HCT116 (cell line): Measurements from ENCODE around the gene KCND3. TPM values are rescaled to one million over a fixed set of nuclear protein-coding genes. Genes with fewer than 3 reads are reported as not detected.

ENCODE experiments used
- ATAC-seq: fragments of 200-7000 bp; cut with Tn5 transposase; 2 replicates; pipeline ENCODE4 v1.9.1; 2020; ENCODE audit warnings: mild to moderate bottlenecking, moderate library complexity
- BruUV-seq: library from RNA; stranded (reverse); fragments of 400-500 nt; replicated peaks from 2 replicates; lab custom pipeline; 2021; lab: Mats Ljungman, UMichigan
- CTCF ChIA-PET: fragments of 300-600 bp; sonication (Branson Sonifier 250); formaldehyde crosslinking; loops from one replicate; lab custom pipeline; 2021; ENCODE audit warnings: antibody characterized with exemption; lab: Charles Lee
- POLR2A ChIA-PET: fragments of 300-600, 350-600 bp; sonication (Branson Sonifier 250); formaldehyde crosslinking; loops from one replicate; lab custom pipeline; 2021; ENCODE audit warnings: antibody characterized with exemption; lab: Charles Lee
- RAD21 ChIA-PET, 2 experiments: fragments of 300-600 bp; sonication (Branson Sonifier 250); formaldehyde crosslinking; loops; one replicate each; lab custom pipeline; 2023; ENCODE audit warnings: low total read pairs in 2 of 2; ENCODE audit not compliant: uncharacterized antibody in 2 of 2, unreplicated experiment in 2 of 2, low non-redundant PET in 1 of 2; lab: Charles Lee
- DNase-seq: peaks from one replicate; pipeline ENCODE4 v3.0.0-alpha.2; 2010; ENCODE audit warnings: low read depth, low spot score
- H2AFZ ChIP-seq: fragments of 200-600 bp; shearing (Covaris generic), sonication (generic); 2 replicates; pipeline ENCODE4 v1.6.1; 2017; ENCODE audit warnings: low read depth, mixed run types, mixed read lengths, antibody characterized with exemption, low read length; ENCODE audit not compliant: poor library complexity, severe bottlenecking
- H3K27ac ChIP-seq: 2 replicates; pipeline ENCODE4 v1.5.1; 2012; ENCODE audit warnings: low read depth, low read length
- H3K27me3 ChIP-seq: fragments of 200-600 bp; sonication (generic); 2 replicates; pipeline ENCODE4 v1.6.1; 2016; ENCODE audit warnings: mixed run types, low read length, mixed read lengths; ENCODE audit not compliant: insufficient read depth
- H3K36me3 ChIP-seq, 2 experiments: fragments of 200-500 bp in 1 of 2; fragments of 200-600 bp in 1 of 2; sonication (Bioruptor generic) in 1 of 2; sonication (generic) in 1 of 2; 2 replicates each; pipeline versions ENCODE4 v1.5.1 to v1.6.1; 2014 to 2016; ENCODE audit warnings: low read length in 2 of 2, inconsistent platforms in 1 of 2, mixed read lengths in 1 of 2, mixed run types in 1 of 2; ENCODE audit not compliant: insufficient read depth in 2 of 2, control insufficient read depth in 1 of 2
- H3K4me1 ChIP-seq, 2 experiments: fragments of 200-600 bp in 1 of 2; sonication (generic) in 1 of 2; 2 replicates each; pipeline versions ENCODE4 v1.5.1 to v1.6.1; 2012 to 2017; ENCODE audit warnings: low read length in 2 of 2, inconsistent platforms in 1 of 2, mild to moderate bottlenecking in 1 of 2, mixed read lengths in 1 of 2, mixed run types in 1 of 2, moderate library complexity in 1 of 2; ENCODE audit not compliant: insufficient read depth in 2 of 2, control insufficient read depth in 1 of 2
- H3K4me2 ChIP-seq: fragments of 200-600 bp; sonication (generic); 2 replicates; pipeline ENCODE4 v1.6.1; 2017; ENCODE audit warnings: mixed run types, low read length, mixed read lengths
- H3K4me3 ChIP-seq, 2 experiments: fragments of 200-600 bp in 1 of 2; sonication (generic) in 1 of 2; replicated peaks in 1 of 2; 2 replicates each; pipeline ENCODE4 v1.5.1; 2011 to 2016; ENCODE audit warnings: low read length in 2 of 2, control low read depth in 1 of 2, low read depth in 1 of 2, mild to moderate bottlenecking in 1 of 2, mixed read lengths in 1 of 2, mixed run types in 1 of 2
- H3K79me2 ChIP-seq: fragments of 200-600 bp; sonication (generic); 2 replicates; pipeline ENCODE4 v1.6.1; 2017; ENCODE audit warnings: mild to moderate bottlenecking, mixed run types, low read length, moderate library complexity, mixed read lengths; ENCODE audit not compliant: insufficient read depth
- H3K9ac ChIP-seq: fragments of 200-600 bp; sonication (generic); 2 replicates; pipeline ENCODE4 v1.6.1; 2016; ENCODE audit warnings: low read length, mixed read lengths
- H3K9me2 ChIP-seq: fragments of 200-600 bp; sonication (generic), shearing (Covaris generic); 2 replicates; pipeline ENCODE4 v1.6.1; 2017; ENCODE audit warnings: mixed run types, mild to moderate bottlenecking, moderate library complexity; ENCODE audit not compliant: insufficient read depth
- H3K9me3 ChIP-seq, 2 experiments: fragments of 200-500 bp in 1 of 2; fragments of 200-600 bp in 1 of 2; sonication (Bioruptor generic) in 1 of 2; sonication (generic) in 1 of 2; 2 replicates each; pipeline ENCODE4 v1.6.1; 2014 to 2017; ENCODE audit warnings: low read length in 2 of 2, mixed read lengths in 2 of 2, inconsistent platforms in 1 of 2, low read depth in 1 of 2, mild to moderate bottlenecking in 1 of 2, mixed run types in 1 of 2, moderate library complexity in 1 of 2; ENCODE audit not compliant: control insufficient read depth in 1 of 2, insufficient read depth in 1 of 2
- H4K20me1 ChIP-seq: fragments of 200-600 bp; sonication (generic), shearing (Covaris generic); 2 replicates; pipeline ENCODE4 v1.6.1; 2017; ENCODE audit warnings: mixed run types, mild to moderate bottlenecking, moderate library complexity; ENCODE audit not compliant: insufficient read depth
- CTCF ChIP-seq, 3 experiments: fragments of 200-600 bp in 1 of 3; sonication (generic) in 1 of 3; IDR thresholded peaks in 2 of 3; conservative IDR thresholded peaks in 1 of 3; 2 replicates each; pipeline ENCODE4 v1.5.1; 2012 to 2017; ENCODE audit warnings: low read depth in 2 of 3, low read length in 2 of 3, antibody characterized with exemption in 1 of 3, borderline replicate concordance in 1 of 3, control low read depth in 1 of 3, mild to moderate bottlenecking in 1 of 3, mixed read lengths in 1 of 3, mixed run types in 1 of 3, moderate library complexity in 1 of 3; ENCODE audit not compliant: insufficient read depth in 1 of 3
- EZH2 ChIP-seq: fragments of 200-600 bp; sonication (generic); IDR thresholded peaks from 2 replicates; pipeline ENCODE4 v1.6.1; 2017; ENCODE audit warnings: antibody characterized with exemption, mixed run types
- FOSL1 ChIP-seq: IDR thresholded peaks from 2 replicates; pipeline ENCODE4 v1.6.1; 2012; ENCODE audit warnings: low read depth
- JUND ChIP-seq: IDR thresholded peaks from 2 replicates; pipeline ENCODE4 v1.6.1; 2012
- POLR2AphosphoS5 ChIP-seq: IDR thresholded peaks from 2 replicates; pipeline ENCODE4 v1.6.1; 2011; ENCODE audit warnings: mild to moderate bottlenecking, low read depth, low read length, moderate library complexity
- RAD21 ChIP-seq: IDR thresholded peaks from 2 replicates; pipeline ENCODE4 v1.6.1; 2012; ENCODE audit warnings: low read depth, mild to moderate bottlenecking
- REST ChIP-seq: IDR thresholded peaks from 2 replicates; pipeline ENCODE4 v1.6.1; 2012; ENCODE audit warnings: low read depth
- SIN3A ChIP-seq: IDR thresholded peaks from 2 replicates; pipeline ENCODE4 v1.6.1; 2012; ENCODE audit warnings: low read depth
- SRF ChIP-seq: IDR thresholded peaks from 2 replicates; pipeline ENCODE4 v1.6.1; 2012; ENCODE audit warnings: low read depth
- TCF7L2 ChIP-seq: IDR thresholded peaks from 2 replicates; pipeline ENCODE4 v1.7.0; 2011; ENCODE audit warnings: borderline replicate concordance, inconsistent platforms; ENCODE audit not compliant: insufficient read depth, insufficient read length; ENCODE audit errors: extremely low read depth
- YY1 ChIP-seq: IDR thresholded peaks from 2 replicates; pipeline ENCODE4 v1.6.1; 2011; ENCODE audit warnings: low read length, low read depth, moderate library complexity, mild to moderate bottlenecking; ENCODE audit not compliant: insufficient replicate concordance; ENCODE audit errors: extremely low read depth
- ZBTB33 ChIP-seq: IDR thresholded peaks from 2 replicates; pipeline ENCODE4 v1.6.1; 2011; ENCODE audit warnings: mild to moderate bottlenecking, low read length, moderate library complexity; ENCODE audit not compliant: insufficient replicate concordance; ENCODE audit errors: extremely low read depth
- intact Hi-C: fragments of 100-400 bp; cut with micrococcal nuclease; formaldehyde crosslinking; loops from 2 replicates; pipeline ENCODE4 v1.10.0; 2022
- total RNA-seq: library from RNA; stranded (reverse); gene quantifications from one replicate; pipeline ENCODE4 v1.2.1, GENCODE V29; 2021; ENCODE audit not compliant: unreplicated experiment

KCND3 gene
- total RNA-seq, 1 experiment from 2014 or later, result 0.44 TPM

- H3K27me3 ChIP-seq, result peaks cover 58% of the 10 kb centered on the region
Measured at GRCh38 chr1:111884772-111885443, 104.6 kb downstream of the KCND3 start.

GRCh38 chr1:111882986-111883560, 106.4 kb downstream of the KCND3 start:
- peaks cover 61% of the 10 kb centered on the region for H3K27me3 ChIP-seq
- POLR2A ChIA-PET, result no interaction called here
- no peak for TF ChIP-seq FOSL1
- no peak for TF ChIP-seq CTCF (IDR thresholded peaks at IDR 0.05 in 2 of 3, conservative IDR thresholded peaks at IDR 0.05 in 1 of 3; ENCODE audit: borderline replicate concordance in 1 of 3, insufficient read depth in 1 of 3, low read depth in 2 of 3, low read length in 2 of 3)
- TF ChIP-seq SIN3A, result no peak
- no peak for TF ChIP-seq TCF7L2
- no peak for TF ChIP-seq REST
- TF ChIP-seq POLR2AphosphoS5, result no peak
- no peak for TF ChIP-seq SRF
- no peak for TF ChIP-seq JUND
- TF ChIP-seq ZBTB33, result no peak
- TF ChIP-seq EZH2, result no peak

More at GRCh38 chr1:111884772-111885443, 104.6 kb downstream of the KCND3 start:
- no peak for DNase-seq
- no TSS peak for BruUV-seq
- no peaks in the 10 kb centered on the region for H3K9me3 ChIP-seq
- H4K20me1 ChIP-seq, result no peaks in the 10 kb centered on the region
- no peak for ATAC-seq
- no peaks in the 10 kb centered on the region for H3K79me2 ChIP-seq
- H2AFZ ChIP-seq, result no peak overlapping the region
- H3K9ac ChIP-seq, result no peak overlapping the region
- H3K4me3 ChIP-seq, result no peak overlapping the region
- POLR2A ChIA-PET, result no interaction called here
- no peak overlapping the region for H3K27ac ChIP-seq
- no peaks in the 10 kb centered on the region for H3K36me3 ChIP-seq
- CTCF ChIA-PET, result no interaction called here
- no peaks in the 10 kb centered on the region for H3K4me1 ChIP-seq
- TF ChIP-seq YY1 (no peak), RAD21 (peak; percentile 8; the same call in 1 of the 2 replicates)
- intact Hi-C loops, result no loop called here
- H3K9me2 ChIP-seq, result no peaks in the 10 kb centered on the region
- RAD21 ChIA-PET, result no interaction called here
- no peak overlapping the region for H3K4me2 ChIP-seq

More at GRCh38 chr1:111882986-111883560, 106.4 kb downstream of the KCND3 start:
- no peak for DNase-seq
- Histone ChIP-seq H2AFZ (no peak overlapping the region), H3K36me3 (no peaks in the 10 kb centered on the region), H3K9me2 (no peaks in the 10 kb centered on the region), H3K4me2 (no peak overlapping the region), H3K79me2 (no peaks in the 10 kb centered on the region), H3K4me1 (no peaks in the 10 kb centered on the region), H4K20me1 (no peaks in the 10 kb centered on the region), H3K9ac (no peak overlapping the region), H3K27ac (no peak overlapping the region), H3K4me3 (no peak overlapping the region), H3K9me3 (no peaks in the 10 kb centered on the region)
- no peak for ATAC-seq
- ChIA-PET RAD21 (no interaction called here), CTCF (no interaction called here)
- intact Hi-C loops, result no loop called here
- BruUV-seq, result no TSS peak
